Measurements from ENCODE around the gene PPP1CB. TPM values are rescaled to one million over a fixed set of nuclear protein-coding genes. Genes with fewer than 3 reads are reported as not detected.
A peak's percentile ranks its signal among the peaks of the same experiment; 100 is the strongest.

Gene PPP1CB
- total RNA-seq: 70.0 TPM

DNA sequence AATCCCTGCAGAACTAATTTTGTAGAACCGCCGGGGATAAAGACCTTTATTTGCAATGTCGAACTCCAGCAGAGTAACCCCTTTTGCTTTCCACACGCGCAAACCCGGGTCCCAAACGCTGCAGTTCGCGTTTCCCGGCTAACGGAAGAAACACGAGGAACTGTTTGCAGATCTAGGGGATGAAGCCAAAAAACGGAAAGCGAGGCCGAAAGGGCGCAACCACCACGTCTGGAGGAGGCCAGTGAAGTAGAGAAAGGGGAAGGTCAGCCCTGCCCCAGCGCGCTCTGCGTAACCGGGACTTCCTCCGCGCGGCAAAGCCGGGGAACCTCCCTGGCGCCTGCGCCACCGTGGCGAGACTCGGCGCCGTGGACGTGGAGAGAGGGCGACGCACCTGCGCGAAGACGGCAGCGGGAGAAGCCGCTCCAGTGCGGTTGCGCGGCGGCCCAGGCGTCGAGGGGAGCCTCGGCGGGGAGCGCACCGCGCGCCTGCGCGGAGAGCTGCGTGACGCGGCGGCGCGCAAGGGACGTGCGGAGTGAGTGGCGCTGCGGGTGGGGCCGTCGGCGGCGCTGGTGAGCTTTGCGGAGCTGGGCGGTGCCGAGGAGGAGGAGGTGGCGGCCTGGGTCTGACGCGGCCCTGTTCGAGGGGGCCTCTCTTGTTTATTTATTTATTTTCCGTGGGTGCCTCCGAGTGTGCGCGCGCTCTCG is at the start of gene PPP1CB:
Gene PPP1CB (plus strand): TSS at position 579 of the 704 bp plus-strand sequence. CDS start 295 bp downstream, outside the sequence.
- DNase-seq (ENCODE audit: low read depth in 2 of 3, low spot score in 2 of 3): peak; percentile 96 to 98 (median 98)

DNA sequence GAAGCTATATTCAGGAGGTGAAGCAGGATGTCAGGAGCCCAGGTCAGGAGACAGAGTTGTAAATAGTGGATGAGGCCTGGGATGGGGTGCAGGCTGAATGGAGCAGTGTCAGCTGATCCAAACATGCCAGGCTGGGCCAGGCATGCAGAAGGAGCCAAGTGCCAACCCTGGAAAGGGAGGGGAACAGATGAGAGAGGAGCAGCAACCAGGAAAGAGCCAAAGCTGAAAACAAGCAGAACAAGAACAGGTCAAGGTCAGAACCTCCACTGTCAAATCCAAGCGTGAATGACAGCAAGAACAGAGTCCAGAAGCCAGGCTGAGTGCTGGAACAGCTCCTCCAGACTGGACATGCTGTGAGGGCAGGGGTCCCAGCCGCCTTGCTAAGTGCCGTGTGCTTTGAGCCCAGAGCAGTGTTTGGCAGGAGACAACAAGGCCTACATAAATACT is 49.2 kb upstream of the PPP1CB start:
- DNase-seq (ENCODE audit: low read depth in 2 of 3, low spot score in 2 of 3): no peak

DNA sequence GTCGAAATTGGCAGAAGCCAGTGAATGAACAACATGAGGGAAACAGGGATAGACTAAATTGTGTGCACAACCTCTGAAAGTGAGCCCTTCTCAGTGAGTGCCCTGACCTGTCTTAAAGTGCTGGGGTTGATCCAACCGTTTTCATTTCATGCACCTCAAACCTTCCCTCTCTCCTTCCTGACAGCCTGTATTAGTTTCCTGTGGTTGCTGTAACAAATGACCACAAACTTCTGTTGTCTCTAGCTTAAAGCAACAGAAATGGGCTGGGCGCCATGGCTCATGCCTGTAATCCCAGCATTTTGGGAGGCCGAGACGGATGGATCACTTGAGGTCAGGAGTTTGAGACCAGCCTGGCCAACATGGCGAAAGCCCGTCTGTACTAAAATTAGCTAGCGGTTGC is 48.8 kb upstream of the PPP1CB start:
- DNase-seq (ENCODE audit: low read depth in 2 of 3, low spot score in 2 of 3): peak in 2 of 3 donors; percentile 13 to 48

DNA sequence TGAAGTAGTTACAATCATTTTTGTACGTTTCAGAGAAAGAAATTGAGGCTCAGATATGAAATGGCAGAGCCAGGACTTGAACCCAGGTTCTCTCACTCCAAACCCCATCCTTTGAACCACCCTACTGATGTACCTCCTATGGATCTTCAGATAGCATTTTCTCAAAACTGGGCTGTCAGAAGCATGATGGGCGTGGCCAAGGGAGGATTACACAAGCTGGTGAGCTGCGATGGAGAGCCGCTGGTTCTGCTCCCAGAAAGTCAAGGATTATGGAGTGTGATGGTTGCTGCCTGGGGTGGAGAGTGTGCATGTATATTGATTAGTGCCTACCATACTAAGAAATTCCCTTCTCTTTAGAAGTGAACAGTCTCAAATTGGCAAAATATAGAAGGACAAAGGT is 47.0 kb upstream of the PPP1CB start:
- no peak for DNase-seq (ENCODE audit: low read depth in 2 of 3, low spot score in 2 of 3)

DNA sequence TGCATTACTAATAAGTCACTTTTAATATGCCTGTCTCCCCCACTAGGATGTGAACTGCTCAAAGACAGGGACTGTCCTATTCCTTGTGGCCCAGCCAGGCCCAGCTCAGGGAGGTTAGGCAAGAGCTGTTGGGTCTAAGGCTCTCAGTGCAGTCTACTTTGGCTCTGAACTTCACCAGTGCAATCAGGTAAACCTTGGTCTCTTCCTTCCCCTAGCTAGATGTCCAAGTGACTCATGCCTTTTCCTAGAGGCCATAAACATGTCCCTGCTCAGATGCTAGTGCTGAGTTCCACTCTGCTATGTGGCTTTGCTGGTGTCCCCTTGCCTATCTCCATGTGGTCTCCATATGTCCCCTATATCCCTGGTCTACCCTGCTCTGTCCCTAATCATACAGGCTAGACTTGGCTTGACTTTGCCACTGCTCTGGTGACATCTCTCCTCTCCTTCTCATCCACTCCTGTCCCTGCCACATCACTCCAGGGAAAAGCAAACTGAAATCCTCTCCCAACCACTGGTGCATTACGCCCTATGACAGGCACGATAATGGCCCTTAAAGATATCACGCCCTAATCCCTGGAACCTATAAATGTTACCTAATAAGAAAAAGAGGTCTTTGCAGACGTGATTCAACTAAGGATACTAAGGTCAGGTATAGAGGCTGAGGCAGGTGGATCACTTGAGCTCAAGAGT is 45.7 kb upstream of the PPP1CB start:
- DNase-seq (ENCODE audit: low read depth in 2 of 3, low spot score in 2 of 3): no peak

DNA sequence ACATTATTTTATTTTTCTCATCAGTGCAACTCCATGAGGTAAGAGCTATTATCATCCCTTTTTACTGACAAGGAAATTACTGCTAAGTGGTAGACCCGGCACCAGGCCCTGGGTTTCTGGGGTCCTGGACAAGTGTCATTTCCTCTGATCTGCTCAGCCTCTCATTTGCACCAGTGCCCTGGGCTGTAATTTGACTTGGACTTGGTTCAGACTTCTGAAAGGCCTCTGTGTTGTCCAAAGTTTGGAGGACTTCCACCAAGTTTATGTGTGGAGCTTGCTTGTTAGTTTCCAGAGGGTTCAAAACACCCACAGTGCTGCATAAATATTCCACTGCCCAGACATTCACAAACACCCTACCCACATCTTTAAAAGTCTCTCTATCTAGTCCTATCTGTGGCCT is 44.0 kb upstream of the PPP1CB start:
- no peak for DNase-seq (ENCODE audit: low read depth in 2 of 3, low spot score in 2 of 3)

DNA sequence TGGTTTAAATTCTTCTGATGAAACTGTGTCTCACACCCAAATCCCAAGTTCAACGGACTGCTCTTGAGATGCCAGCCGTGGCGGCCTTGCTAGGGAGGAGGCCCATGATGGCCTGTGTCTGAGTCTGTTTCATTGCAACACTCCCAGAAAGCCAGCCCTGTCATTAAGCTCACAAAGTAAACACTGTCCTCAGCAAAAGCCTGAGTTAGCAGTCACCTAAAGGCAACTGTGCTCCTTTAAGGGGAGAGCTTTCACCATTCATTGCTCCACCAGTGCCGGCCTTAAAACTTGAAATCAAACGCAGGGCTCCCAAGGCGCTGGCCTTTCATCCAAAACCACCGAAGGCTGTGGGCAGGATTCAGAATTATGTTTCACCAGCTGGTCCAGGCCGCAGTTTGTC is 42.5 kb upstream of the PPP1CB start:
- DNase-seq (ENCODE audit: low read depth in 2 of 3, low spot score in 2 of 3): no peak

DNA sequence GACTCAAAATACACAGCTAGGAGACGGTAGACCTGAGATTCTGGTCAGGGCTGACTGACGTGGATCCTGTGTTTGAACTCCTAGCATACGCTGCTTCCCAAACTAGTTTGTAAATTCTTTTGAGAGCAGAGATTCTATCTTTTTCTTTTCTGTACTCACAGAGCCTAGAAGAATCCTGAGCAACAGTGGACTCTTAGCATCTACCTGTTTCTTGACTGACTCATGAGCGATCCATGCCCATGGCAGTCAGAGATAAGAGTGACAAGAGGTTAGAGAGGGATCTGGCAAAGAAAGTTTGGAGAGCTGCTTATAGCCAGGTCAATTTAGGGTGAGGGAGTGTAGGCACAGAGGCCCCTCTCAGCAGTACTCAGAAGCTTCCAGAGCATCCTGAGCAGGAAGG is 41.1 kb upstream of the PPP1CB start:
- DNase-seq (ENCODE audit: low read depth in 2 of 3, low spot score in 2 of 3): no peak

DNA sequence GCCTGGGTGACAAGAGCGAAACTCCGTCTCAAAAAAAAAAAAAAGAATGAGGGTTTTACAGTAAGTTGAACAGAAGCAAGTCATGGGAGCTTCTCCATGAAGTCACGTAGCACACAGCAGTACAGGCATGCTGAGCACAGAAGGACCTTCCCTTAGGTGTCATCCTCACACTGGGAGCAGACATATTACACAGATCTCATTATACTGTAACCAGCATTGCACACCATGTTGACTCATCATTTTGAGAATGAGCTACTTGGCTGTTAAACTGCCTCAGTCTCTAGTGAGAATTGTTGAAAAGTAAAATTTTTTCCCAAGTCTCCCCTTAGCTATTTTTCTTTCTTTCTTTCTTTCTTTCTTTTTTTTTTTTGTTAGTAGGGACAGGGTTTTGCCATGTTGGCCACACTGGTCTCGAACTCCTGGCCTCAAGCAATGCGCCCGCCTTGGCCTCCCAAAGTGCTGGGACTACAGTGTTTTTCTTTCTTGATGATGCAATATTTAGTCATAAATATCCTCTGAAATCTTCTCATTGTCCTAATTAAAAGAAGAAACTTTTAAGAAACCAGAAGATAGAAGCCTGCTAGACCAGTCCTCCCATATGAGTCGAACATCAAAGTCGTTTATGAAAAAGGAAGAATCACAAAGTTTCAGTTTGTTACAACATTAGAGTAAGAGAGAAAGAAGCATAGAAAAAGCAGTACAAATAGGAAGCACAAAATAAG is 37.9 kb upstream of the PPP1CB start:
- no peak for DNase-seq (ENCODE audit: low read depth in 2 of 3, low spot score in 2 of 3)

DNA sequence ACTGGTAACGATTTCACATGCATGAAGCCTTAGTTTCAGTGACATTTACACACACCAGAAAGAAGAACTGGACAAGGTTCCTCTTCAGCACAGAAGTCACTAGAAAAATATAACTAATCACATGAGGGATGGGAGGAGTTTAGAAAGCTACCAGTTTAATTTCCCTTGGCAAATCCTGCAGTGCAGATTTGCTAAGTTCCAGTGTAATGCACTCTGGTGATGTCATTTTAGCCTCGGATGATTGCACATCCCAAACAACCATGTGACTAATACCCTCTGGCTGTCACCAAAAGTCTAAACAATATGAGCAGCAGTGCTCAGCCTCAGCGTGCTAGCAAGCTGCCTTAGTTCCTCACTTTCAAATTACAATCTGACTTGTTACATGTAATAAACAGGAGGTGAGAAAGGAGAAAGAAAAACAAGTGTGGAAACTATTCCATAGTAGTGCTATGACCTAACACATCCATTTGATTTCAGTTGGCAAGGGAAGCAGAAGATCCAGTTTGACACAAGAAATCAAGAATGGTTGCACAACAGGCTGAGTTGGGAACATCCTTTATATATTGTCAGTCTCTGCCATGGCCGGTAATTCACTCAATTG is 35.3 kb upstream of the PPP1CB start:
- DNase-seq (ENCODE audit: low read depth in 2 of 3, low spot score in 2 of 3): peak in 2 of 3 donors; percentile 35 to 54

DNA sequence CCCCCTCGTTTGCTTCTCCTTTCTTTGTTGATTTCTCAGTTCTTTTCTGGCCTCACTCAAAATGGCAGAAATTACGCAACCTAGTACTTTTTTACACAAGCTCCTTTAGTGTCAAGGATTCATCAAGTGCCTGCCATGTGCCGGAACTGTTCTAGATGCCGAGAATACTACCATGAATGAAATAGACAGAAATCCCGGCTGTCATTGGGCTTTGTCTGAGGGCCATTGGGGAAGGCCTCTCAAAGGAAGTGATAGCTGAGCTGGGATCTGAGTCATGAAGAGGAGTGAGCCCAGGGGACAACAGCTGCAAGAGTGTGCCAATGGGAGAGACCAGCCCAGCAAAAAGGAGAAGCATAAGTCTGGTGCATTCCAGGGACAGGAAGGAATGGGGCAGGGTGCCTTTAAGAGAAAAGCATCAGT is 34.3 kb upstream of the PPP1CB start:
- peak in 2 of 3 donors; percentile 24 to 30 for DNase-seq (ENCODE audit: low read depth in 2 of 3, low spot score in 2 of 3)

DNA sequence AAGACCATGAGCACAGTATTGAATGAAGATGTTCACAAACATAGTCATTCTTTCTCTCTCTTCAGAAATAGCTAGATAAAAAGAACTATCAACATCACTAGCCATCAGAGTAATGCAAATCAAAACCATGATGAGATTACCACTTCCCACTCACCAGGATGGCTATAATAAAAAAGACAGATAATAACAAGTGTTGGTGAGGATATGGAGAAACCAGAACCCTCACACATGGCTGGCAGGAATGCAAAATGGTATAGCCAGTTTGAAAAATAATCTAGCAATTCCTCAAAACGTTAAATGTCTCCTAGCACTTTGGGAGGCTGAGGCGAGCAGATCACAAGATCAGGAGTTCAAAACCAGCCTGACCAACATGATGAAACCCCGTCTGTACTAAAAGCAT is 31.3 kb upstream of the PPP1CB start:
- DNase-seq (ENCODE audit: low read depth in 2 of 3, low spot score in 2 of 3): no peak

DNA sequence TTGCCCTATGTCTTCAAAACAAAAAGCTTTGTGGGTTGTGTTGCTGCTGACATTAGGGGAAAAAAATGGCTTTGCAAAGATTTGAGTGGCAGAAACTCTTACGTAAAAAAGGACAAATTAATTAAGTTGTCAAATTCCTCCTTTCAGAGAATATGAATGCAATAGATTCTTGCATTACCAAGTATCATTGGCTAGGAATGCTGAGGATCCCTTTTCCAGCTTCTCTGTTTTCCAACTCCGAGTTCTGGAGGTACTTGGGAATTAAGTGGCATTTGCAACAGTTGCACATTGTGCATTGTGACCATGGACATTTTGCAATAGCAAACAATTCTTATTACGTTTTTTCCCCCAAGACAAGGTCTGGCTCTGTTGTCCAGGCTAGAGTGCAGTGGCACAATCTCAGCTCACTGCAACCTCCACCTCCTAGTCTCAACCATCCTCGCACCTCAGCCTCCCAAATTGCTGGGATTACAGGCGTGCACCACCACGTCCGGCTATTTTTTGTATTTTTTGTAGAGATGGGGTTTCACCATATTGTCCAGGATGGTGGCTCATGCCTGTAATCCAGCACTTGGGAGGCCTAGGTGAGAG is 29.9 kb upstream of the PPP1CB start:
- no peak for DNase-seq (ENCODE audit: low read depth in 2 of 3, low spot score in 2 of 3)

DNA sequence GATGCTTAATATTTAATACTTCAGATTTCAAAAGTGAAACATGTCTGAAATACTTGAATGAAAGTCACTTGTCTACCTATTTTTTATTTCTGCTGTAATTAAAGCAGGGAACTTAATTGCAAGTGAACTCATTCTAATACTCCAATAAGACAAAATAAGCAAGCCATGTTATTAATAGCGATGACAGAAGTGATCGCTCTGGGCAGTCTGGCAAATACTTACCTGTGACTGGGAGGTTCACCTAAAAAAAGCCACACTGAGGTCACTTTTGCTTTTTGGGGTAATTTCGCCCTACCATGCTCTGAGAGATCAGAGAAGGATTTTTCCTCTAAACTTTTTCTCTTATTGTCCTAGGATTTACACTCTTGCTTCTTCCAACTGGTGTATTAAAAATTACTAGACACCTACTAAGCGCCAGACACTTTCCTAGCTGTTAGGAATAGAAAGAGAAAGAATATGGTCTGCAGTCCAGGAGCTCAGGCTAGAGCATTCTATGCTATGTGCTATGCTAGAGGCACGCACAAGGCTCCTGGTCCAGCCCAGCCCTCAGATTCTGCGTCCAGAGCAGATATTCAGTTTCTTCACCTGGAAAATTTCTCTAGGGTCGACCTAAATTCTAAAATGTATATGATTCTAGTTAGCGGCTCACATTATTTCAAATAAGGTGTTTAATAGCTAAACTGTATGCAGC is 26.5 kb upstream of the PPP1CB start:
- no peak for DNase-seq (ENCODE audit: low read depth in 2 of 3, low spot score in 2 of 3)

GRCh38 chr2:28726177-28726576 is 25.5 kb upstream of the PPP1CB start:
- DNase-seq (ENCODE audit: low read depth in 2 of 3, low spot score in 2 of 3): no peak

DNA sequence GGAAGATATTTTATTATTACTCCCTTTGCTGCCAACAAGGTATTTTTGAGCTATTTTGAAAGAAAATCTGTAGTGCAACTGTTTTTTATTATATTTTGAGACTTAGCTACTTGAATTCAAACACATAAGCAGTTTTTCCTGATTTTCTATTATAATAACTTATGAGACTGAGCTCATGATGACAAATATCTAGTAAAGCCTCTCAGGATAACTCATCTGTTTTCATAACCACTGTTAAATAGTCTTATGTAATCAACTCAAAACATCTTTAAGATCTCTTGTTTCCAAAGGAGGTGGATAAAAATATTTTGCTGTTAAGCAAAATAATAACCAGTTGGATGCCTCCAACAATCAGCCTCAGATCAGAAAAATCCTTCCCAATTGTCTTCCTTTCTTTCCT is 21.9 kb upstream of the PPP1CB start:
- DNase-seq (ENCODE audit: low read depth in 2 of 3, low spot score in 2 of 3): no peak

DNA sequence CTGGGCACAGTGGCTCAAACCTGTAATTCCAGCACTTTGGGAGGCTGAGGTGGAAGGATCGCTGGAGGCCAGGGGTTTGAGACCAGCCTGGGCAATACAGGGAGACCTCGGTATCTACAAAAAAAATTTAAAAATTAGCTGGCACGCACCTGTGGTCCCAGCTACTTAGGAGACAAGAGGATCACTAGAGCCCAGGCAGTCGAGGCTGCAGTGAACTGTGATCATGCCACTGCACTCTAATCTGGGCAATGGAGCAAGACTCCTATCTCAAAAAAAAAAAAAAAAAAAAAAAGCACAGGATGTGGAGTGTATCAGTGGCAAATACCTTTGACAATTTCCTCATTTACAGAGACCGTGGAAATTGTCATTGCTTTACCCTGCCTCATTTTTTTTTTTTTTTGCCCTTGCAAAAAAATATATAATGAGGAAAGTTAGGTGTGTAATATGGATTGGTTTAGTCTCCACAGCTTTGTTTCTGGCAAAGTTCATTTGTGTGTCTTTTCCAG is 20.9 kb upstream of the PPP1CB start:
- DNase-seq (ENCODE audit: low read depth in 2 of 3, low spot score in 2 of 3): no peak

- no peak for DNase-seq (ENCODE audit: low read depth in 2 of 3, low spot score in 2 of 3)
These were observed 16.1 kb upstream of the PPP1CB start for GRCh38 chr2:28735511-28735910.

DNA sequence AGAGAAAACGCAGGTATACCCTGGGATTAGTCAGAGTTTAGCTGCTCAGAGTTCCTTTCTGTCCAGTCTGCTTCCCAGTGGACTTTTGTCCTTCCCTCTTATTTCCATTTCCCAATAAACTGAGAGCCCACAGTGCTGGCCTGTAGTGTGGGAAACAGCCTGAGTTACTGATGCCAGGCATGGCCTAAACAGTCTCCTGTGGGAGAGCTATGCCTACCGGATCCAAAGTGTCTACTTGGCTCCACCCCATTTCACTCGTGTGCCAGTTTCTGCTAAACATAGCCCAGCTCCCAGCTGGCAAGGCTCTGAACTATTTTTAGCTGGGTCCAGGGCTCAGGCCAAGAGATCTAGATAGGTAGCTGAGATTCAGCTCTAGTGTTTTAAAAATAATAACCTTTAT is 15.6 kb upstream of the PPP1CB start:
- no peak for DNase-seq (ENCODE audit: low read depth in 2 of 3, low spot score in 2 of 3)

GRCh38 chr2:28737655-28738054 is 14.0 kb upstream of the PPP1CB start:
- DNase-seq (ENCODE audit: low read depth in 2 of 3, low spot score in 2 of 3): no peak

Data from hematopoietic multipotent progenitor cell (in vitro differentiated cells).